GM12873 (cell line): ENCODE results near the gene MAGI1.

Experiments
- TF ChIP-seq, protein P1 (sequence below): IDR thresholded peaks from 2 replicates; pipeline ENCODE4 v1.5.1; 2012; ENCODE audit warnings: low read depth, mild to moderate bottlenecking, moderate library complexity, low read length, control low read depth; ENCODE audit not compliant: insufficient read depth; ENCODE audit errors: missing control alignments

The MAGI1 gene

DNA sequence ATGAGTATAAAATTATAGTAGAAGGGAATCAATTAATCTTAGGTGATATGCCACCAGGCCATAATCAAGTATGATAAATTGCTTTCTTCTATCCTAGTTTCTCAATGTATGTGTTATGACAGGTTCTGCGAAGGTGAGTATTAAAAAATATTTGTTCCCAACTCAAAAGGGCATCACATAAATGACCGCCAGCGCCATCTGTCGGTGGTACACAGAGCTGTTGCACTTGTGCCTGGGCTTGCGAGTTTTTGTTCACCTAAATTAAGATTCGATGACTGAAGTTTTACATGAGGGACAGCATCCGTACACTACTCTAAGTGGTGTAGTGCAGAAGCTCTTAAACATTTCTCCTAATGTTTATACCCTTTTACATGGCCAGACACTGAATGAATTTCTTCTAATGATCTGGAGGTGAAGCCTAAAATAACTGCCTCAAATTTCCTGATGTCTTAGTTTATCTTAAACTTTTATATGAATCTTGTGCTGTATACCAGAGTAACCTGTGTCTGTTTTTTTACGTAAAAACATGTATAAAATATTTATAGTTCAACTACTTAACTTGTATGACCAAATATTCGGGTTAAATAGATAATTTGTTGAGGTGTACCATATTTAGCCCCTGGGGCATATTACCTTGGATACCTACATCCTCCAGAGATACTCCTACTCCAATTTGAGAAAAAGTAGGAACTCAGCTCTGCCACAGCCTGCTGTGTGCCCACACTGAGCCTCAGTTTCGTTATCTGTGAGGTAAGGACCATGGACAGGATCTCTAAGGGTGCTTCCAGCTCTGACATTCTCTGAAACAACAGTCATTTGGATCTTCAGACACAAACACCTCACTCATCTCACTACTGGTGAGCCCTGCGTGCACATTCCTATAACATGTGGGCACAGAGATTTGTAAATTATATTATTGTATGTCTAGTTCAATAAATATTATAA lies 365.6 kb downstream of the MAGI1 start:
- TF ChIP-seq, protein P1, sequence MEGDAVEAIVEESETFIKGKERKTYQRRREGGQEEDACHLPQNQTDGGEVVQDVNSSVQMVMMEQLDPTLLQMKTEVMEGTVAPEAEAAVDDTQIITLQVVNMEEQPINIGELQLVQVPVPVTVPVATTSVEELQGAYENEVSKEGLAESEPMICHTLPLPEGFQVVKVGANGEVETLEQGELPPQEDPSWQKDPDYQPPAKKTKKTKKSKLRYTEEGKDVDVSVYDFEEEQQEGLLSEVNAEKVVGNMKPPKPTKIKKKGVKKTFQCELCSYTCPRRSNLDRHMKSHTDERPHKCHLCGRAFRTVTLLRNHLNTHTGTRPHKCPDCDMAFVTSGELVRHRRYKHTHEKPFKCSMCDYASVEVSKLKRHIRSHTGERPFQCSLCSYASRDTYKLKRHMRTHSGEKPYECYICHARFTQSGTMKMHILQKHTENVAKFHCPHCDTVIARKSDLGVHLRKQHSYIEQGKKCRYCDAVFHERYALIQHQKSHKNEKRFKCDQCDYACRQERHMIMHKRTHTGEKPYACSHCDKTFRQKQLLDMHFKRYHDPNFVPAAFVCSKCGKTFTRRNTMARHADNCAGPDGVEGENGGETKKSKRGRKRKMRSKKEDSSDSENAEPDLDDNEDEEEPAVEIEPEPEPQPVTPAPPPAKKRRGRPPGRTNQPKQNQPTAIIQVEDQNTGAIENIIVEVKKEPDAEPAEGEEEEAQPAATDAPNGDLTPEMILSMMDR, result peak; percentile 72

DNA sequence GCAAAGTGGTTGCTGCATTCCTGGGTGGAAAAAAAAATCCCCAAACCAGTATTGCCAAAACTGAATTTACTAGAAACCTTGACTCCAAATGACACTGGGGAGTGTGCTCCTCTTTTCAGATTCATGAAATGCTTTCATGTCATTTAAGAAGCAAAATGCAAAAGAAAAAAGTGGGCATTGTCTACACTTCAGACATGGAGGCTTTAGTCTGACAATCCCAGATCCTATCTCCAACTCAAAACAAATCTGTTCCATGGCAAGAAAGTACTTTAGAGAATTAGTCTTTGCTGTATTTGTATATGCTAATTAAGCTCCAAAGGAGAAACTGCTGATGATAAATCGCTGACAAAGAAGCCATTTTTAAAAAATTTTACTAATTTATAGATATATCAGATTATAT lies 366.7 kb downstream of the MAGI1 start:
- TF ChIP-seq, protein P1, result no peak

DNA sequence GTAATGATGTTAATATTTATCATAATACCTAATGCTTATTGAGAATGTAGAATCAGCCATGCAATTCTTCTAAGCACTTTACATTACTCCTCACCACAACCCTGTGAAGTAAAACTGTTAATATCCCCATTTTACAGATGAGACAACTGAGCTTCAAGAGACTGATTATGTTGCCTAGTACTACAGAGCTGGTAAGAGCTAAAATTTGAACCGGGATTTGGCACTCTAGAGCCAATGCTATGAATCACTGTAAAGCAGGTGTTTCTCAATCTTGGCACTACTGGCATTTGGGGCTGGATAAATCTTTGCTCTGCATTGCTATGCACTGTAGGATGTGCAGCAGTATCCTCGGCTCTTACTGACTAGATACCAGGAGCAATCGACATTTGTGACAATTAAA lies 367.7 kb downstream of the MAGI1 start:
- TF ChIP-seq, protein P1, result no peak

DNA sequence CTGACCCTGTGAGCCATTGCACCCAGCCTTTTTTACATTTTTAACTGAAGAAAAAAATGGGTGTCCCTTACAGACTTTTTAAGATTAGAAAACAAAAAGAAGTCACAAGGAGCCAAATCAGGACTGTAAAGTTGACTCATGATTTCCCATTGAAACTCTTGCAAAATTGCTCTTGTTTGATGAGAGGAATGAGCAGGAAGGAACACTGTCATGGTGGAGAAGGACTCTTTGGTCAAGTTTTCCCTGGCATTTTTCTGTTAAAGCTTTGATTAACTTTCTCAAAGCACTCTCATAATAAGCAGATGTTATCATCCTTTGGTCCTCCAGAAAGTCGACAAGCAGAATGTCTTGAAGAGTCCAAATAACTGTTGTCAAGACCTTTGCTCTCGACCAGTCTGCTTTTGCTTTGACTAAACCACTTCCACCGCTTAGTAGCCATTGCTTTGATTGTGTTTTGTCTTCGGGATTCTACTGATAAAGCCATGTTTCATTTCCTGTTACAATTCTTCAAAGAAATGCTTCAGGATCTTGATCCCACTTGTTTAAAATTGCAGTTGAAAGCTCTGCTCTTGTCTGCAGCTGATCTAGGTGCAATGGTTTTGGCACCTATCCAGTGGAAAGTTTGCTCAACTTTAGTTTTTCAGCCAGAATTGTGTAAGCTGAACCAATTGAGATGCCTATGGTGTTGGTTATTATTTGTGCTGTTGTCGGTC lies 369.4 kb downstream of the MAGI1 start:
- TF ChIP-seq, protein P1, result no peak

DNA sequence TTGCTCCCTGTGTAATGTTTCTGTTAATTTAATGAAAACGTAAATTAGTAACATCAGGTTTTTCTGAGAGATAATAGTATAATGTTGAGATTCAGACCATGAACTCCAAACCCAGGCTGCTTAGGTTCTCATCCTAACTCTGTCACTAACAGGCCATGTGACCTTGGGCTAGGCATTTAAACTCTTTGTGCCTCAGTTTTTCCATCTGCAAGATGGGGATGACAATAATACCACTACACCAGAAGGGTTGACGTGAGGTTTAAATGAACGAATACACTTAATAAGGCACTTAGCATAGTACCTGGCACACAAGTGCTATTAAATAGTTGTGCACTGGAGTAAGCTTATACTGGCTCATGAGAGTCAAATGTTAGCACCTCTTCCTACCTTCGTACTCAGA lies 370.8 kb downstream of the MAGI1 start:
- TF ChIP-seq, protein P1, result no peak

DNA sequence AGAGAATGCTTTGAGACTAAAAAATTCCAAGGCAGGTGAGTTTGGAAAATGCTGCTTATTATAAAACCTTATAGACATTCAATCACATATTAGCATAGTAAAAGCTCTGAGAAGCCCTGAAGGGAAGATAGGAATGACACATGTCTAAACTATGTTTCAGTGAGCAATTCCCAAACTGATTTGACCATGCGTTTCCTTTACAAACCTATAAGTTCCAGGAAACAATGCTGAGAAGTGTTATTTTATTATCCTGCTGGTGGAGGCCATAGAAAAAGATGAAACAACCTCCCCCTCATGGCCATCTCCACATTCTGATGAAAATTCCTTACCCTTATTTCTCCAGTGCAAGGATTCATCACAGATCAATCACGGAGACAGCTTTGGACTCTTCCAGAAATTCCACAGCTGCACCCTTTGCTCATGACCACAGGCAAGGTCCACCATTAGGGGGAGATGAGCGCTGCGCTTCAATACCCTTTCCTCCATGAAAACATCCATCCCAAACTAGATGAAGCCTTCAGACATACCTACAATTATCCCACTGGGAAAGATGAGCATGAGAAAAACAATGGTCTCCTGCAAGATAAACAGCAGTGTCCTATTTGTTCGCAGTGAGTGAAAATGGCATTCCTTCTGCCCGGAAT lies 372.1 kb downstream of the MAGI1 start:
- TF ChIP-seq, protein P1, result no peak

DNA sequence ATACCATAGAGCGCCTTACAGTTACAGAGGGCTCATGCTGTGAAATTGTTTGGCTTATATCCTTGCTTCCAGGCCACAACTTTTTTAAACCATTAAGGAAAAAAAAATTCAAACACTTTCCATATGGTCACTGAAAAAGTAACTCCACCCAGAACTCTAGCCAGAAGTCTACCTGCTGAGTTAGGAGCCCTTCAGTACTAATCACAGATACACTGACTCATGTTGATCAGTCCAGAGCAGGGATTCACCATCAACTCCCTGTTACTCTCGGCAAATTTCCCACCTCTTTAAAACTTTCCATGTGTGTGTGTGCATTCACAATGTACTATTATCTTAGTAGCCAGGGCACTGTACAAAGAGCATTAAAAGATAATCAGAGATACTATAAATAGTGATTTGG lies 372.8 kb downstream of the MAGI1 start:
- TF ChIP-seq, protein P1, result no peak
